Measurements from ENCODE around the gene ERC2.

Gene ERC2

DNA sequence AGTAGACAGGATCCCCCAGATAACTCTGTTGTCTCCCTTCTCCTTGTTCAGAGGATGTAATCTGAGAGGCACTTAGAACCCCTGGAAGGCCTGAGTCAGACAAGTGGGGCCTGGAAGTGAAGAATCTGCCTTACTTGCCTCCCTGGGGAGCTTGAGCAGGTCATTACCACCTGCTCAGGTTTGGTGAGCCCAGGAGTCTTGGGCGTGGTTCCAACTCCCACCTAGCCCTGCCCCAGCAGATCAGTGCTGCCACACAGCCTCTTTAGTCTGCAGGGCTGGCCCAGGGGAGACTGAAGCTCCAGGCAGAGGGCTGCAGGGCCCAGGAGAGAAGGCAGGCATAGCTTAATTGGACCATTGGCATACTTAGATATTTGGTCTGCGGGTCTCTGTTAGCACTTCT lies 230.0 kb downstream of the ERC2 start:
- no peak for DNase-seq

DNA sequence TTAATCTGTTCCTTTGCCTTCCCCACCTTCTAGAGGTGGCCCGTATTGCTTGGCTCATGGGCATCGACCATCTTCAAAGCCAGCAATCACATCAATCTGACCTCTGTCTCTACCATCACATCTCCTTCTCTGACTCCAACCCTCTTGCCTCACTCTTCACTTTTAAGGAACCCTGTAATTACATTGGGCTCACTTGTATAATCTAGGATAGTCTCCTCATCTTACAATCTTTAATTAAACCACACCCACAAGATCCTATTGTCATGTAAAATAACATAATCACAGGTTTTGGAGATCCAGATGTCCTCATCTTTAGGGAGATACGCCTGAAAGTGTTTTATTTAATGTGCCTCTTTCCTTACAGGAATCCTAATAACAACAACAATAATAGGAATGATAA lies 234.5 kb downstream of the ERC2 start:
- DNase-seq, result no peak

DNA sequence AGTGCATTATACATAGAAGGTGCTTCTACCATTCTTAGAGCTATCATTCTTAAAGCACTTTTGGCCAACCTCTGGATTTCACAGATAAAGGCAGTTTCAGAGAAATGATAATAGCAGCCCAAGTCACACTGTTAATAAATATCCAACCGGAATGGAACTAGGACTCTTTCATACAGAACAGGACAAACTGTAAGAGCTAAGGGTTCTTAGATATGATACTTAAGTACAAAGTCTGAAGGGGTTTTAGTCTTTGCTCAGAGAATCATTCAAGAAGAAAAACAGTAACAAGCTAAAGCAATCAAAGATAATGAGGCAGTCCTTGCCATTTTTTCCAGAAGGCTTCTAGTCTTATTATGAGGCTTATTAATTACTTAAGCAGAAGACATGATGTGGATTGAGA lies 239.0 kb downstream of the ERC2 start:
- DNase-seq, result no peak

DNA sequence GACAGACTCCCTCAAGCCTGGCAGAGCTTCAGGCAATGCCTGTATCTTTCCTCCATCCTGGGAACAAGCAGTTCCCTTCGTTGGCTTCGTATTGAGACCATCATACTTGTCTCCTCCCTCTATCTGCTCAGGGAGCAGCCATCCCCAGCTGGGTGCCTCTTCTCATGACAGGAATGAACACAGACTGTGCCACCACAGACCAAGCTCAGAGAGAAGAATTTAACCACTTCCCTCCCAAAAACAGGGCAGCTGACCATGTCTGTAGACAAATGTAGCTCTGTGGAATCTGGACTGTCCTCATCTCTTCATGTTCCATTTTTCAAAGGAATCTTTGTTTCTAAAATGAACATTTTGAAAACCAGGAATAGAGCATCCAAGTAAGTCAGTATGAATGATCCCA lies 245.4 kb downstream of the ERC2 start:
- DNase-seq, result no peak

DNA sequence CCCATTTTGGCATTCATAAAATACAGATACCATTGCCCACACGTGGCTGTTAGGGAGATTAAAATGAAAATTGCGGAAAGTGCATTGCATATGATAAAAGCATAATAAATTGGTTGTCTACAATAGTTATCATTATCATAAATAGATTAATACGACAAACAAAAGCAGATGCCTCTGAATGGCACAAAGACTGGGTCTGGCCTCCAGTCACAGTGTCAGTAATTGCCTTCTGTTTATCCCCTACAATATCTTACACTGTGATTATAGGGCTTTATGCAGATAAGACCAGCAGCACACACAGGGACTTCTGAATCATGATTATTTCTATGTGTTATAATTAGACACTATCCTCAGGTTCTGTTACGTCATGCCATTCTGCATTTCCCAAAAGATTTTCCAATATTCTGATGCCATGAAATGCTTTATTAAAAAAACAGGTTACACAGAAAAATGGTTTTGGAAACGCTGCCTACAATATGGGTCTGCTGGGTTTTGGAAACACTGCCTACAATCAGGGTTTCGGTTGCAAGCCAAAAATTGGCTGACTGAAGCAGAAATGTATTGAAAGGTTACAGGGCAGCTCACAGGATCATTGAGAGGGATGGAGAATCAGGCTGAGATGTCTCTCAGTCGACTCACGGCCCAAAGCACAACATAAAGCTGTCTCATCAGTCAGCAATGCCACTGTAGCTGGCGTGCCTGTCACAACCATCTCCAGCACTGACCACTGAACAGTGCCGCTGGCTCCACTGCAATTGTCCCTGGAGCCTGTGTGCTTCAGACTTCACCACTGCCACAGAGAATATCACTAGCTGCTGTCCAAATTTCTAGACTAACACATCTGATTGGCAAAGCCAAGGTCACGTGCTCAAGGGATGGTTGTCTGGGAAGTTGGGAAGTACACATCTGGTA lies 248.1 kb downstream of the ERC2 start:
- DNase-seq, result no peak

DNA sequence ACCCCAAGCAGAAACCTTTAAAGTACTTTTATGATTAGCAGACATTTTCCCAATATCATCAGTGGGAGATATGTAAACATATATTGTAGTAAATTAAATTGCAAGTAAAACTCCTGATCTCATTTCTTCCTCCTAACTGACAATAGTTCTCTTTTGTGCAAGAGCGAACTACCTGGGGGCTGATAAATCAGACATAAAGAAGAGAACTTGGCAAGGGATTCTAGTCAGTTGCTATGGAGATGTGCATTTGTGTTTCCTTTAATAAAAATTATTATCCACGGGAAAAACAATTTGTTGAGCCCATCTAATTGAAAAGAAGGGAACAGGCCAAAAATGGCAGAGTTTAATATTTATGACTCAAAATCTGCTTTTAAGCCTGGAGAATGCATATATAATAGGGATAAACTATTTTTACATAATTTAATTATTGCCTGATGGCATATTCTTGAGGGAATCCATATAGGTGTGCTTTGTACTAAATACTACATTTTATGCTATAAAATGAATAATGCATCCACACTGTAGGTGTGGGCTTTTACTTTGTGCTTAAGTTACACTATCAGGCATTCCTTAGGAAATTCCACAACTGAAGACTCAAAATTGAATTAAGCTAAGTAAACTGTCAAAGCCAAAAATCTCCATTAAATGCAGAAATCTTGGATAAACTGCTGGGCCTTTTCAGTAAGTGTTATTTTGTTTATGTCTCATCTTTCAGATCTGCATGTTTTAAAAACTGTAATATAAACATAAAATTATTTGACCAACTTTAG lies 258.1 kb downstream of the ERC2 start:
- DNase-seq, result no peak

DNA sequence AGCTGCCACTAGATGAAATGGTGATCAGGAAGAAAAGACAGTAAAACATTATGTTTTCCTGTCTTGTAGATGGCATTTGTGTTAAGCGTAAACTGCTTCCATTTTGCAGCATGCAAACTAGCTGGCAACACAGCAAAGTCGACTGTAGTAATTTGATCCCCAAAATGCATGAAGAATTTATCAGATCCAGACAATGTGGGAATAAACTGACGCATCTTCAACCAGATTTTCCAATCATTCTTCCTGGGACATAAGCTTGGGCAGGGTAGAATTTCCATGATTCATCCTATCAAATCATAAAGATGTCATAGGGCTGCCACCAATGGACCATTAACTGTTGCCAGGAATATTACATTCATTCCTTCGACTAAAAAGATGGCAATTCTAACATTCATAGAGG lies 260.3 kb downstream of the ERC2 start:
- DNase-seq, result no peak

DNA sequence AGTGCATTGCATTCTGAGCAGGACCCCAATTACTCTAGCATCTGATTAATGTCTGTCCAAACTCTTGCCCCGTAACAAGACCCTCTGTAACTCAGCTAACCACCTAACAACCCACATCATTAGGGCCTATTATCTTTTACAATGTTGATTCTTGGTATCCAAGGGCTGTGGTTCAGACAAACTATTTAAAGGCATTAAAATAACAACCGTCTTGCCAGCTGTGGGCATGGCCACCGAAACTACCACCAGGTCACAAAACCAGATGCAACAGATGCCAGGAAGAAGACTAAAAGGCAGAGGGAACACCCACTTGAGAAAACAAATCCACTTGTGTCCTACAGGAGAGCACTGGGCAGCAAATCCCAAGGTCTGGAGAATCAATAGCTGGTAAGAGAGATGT lies 262.9 kb downstream of the ERC2 start:
- no peak for DNase-seq

DNA sequence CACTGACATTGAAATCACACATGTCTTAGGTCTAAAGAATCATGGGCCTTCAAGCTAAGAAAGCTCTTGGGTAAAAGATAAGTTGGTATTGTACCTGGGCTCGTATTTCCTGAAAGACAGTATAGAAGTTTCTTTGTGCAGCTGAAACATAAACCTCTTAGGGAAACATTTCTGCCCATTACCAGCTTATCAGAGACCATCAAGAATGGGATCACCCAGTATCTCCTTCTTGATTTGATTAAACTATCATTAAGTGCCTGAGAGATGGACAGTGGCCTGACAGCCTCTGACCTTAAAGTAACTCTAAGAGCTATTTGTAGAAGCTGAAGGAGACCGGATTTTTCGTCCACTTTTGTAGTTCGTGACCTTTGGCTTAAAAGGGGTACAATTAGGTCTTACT lies 265.3 kb downstream of the ERC2 start:
- DNase-seq, result no peak

DNA sequence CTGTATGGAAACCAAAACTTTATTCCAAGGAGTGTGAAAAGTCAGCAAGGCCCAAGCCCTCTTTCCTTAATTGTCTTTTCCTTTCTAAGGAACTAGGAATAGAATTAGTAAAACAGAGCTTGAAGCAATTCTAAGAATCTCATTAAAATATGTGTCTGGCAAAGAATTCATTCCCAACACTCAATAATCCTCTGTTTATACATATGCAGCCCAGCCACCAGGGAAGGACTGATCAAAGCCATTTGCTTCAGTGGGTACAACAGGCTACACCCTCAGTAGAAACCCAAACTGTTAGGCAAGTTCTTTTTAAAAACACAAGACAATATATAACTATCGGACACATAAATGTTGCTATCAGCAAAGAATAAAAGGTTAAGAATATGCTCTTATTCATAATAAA lies 266.9 kb downstream of the ERC2 start:
- DNase-seq, result no peak

DNA sequence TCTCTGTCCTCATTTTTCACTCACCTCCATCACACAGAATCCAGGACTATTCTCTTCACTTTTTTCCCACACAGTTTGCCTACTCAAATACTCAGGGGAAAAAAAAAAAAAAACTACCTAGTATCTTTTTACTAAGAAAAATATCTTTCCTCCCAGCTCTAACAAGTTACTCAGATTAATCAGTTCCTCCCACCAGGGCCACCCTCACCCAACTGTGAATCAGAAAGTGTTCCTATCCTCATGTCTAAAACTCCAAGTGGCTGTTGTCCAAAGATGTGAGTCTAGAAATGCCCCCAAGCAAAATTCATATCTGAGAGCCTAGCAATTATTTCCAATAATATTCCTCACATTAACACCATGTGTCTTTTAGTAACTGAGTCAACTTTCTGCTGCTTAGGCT lies 268.0 kb downstream of the ERC2 start:
- no peak for DNase-seq

DNA sequence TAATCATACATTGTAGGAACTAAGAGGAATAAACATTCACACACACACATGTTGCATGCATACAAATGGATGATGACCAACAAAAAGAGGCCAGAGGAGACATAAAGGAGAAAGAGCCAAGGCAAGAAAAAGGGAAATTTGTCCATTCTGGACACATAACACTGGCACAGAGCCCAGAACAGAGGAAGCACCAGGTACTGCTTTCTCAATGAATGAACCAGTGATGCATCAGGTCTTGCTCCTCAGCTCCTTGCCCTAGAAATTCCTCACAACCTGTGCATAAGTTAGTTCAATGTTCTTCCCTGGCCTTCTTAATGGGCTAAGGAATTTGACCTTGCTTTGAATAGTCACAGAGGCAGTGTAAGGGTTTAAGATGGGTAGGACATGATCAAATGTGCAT lies 270.3 kb downstream of the ERC2 start:
- no peak for DNase-seq

DNA sequence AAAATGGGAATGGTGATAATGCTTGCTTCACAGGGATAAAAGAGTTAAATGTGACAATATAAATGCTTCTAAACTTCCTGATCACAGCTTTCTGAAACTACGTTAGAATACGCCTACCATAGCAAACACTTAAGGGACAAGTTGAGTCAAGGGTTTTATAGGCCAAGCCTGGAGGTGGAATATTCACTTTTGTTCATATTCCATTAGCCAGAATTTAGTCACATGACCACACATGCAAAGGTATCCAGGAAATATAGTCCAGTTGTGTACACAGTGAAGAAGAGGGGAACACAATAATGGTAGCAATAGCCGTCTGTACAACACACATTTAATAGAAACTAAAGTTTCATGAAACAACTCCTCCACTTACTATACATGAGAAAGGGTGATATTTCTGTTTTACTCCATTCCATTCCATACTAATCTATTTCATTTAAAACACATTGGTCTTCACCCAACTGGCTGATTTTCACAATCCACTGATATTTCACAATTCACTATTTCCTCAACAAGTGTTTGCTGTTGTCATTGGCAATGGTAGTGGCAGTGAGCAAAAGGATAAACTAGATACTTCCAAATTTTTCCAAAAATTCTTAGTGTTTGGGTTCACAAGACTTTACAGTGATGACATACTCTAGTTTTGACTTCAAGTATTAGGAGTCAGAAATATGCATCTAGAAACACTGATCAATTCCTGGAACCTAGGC lies 270.9 kb downstream of the ERC2 start:
- DNase-seq, result no peak

DNA sequence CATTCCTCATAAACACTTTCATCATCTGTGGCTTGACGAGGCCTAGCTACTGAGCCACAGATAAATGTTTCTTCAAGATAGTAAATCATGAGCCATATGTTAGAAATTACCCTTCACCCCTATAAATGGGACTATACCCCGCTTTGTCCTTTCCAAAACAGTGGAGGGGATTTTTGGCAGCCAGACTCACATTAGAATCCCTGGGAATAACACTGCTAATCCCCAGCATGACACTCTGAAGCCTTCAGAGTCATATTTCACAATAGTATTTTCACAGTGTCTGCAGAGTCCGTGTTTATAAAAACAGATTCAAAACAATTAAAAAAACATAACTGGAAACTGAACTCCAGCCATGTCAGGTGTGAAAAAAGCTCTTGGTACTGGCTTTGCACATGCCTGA lies 271.6 kb downstream of the ERC2 start:
- DNase-seq, result no peak

DNA sequence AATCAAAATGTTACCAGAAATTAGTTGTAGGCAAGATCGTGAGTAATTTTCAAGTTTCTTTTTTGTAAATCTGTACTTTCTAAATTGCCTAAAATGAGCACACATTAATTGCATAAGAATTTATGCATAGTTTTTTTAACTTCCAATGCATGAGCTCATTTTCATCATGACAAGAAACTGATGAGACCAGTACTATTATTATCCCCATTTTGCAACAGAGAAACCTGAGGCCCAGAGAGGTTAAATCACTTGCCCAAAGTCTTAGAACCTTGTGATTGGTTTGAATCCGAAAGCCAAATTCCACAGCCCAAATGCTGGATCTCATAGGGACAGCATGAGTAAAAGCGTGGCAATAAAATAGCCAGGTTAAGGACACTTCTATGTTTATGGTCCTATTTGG lies 274.7 kb downstream of the ERC2 start:
- DNase-seq, result no peak

DNA sequence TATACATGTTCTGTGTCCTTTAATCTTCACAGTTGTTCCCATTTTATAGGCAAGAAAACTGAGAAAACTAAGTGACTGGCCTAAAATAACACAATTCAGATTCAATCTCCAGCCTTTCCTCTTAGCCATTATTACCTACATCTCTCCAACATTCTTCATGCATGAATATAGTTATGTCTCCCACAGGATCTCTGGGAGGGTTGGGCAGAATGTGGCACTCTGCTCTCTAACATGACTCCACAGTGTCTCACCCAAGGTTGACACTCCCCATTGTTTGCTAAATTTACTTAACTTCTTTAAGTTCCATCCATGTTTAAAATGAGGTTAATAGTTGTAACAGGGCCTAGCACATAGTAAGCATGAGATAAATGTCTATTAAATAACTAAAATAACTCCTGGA lies 276.3 kb downstream of the ERC2 start:
- no peak for DNase-seq

DNA sequence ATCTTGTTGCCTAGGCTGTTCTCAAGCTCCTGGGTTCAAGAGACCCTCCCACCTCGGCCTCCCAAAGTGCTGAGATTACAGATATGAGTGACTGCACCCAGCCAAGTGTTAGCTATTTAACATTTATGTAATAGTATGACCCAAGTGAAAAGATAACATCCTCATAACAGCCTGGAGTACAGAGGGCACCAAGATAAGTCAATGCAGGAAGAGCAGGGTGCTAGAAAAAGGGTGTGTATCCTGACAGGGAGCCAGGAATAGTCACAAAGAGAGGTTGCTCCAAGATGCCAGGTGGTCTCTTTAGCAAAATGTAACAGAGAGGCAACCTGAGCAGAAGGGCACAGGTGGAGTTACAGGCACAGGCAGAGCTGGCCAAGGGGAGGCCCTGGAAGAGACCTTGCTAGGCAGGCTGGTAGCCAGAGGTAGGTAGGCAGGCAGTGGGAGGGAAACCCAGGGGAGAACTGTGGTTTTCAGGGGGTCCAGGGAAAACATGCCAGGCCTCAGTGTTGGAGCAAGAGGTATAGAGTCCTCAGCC lies 277.4 kb downstream of the ERC2 start:
- DNase-seq, result no peak

DNA sequence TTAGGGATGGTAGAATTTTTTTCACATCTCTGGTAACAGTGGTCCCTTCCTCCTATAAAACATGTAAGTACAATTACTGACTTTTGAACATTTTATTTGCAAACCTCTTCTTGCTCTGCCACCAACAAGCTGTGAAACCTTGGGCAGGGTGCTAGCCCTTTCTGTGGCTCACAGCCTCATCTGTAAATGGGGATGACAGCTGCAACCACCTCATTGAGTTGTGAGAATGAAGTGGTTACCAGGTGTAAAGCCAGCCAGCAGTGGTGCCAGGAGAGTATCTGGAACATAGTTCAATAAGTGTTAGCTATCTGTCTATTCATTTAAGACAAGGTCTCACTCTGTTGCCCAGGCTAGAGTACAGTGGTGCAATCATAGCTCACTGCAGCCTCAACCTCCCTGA lies 278.1 kb downstream of the ERC2 start:
- DNase-seq, result no peak

DNA sequence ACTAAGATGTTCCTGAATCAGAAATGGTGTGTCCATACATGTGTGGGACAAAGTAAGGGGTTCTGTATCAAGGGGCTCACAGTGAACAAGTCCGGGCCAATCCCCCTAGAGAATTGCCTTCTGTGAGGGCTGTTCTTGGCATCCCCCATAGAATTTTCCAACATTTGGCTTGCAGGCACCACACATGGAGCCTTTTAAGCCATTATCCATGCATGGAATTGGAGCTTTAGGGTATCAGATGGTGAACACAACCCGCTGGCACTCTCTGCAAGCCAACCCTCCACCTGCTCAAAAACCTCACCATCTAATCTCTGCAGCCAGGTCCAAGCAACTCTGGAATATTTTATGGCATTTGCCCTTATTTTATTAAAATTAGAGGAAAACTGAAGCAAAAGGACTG lies 278.7 kb downstream of the ERC2 start:
- DNase-seq, result no peak

DNA sequence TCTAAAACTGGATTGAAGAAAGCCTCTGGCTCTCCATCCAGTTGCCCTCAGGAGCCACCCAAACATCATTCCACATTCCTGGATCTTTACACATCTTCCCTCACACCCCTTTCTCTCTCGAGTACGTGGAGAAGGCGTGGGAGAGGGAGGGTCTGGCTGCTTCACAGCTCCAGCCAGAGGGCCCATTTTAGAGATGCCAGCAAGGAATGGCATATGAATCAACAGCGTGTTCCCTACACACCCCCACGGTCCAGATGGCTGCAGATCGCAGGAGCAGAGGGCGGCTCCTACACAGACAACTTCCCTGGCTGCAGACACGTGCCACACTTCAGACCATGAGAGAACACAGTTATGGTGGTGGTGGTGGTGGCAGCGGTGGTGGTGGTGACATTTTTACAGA lies 280.1 kb downstream of the ERC2 start:
- DNase-seq, result no peak

DNA sequence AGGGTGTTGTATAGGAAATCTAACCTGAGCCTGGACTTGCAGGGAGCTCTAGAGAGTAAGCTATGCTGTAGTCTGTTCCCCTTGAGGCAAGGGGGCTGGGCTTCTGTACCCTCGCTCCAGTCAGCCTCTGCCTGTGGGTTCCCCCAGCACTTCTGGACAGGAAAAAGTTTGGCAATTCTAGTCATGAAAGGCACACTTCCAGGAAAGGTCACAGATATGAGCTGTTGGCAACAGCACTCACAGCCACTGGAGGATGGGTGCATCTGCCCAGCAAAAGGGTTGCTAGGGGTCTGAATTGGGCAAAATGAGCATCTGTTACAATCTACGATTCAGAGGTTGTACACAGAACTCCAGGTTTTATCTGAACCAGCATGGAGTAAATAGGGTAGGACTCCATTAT lies 281.2 kb downstream of the ERC2 start:
- DNase-seq, result no peak

DNA sequence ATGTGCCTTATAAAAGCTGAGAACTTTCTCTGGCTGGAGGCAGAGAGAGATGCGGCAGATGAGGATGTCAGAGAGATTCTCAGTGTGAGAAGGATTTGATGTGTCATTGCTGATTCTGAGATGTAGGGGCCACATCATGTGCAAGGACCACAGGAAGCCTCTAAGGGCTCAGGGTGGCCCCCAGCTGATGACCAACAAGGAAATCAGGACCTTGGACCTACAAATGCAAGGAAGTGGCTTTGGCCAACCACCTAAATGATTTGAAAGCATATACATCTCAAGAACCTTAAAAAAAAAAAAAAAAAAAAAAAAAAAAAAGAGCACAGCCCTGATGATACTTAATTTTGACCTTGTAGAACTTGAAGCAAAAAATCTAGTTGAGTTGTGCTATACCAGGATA lies 282.4 kb downstream of the ERC2 start:
- DNase-seq, result no peak

DNA sequence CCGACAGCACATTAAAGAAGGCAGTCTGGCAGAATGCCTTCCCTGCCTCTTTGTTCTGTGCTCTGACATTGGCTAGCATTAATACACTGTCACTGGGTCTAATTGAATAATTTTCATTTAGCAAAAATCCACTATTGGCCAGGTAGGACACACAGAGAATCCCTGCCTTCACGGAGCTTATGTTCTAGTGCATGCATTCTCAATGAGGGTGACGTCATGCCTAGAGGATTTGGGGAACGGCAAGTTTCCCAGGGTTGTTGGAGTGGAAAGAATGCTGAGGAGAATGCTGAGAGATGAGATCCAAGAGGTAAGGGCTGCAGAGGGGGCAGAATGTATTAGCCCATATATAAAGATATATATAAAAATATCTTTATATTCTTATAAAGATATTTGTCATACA lies 284.7 kb downstream of the ERC2 start:
- DNase-seq, result no peak

DNA sequence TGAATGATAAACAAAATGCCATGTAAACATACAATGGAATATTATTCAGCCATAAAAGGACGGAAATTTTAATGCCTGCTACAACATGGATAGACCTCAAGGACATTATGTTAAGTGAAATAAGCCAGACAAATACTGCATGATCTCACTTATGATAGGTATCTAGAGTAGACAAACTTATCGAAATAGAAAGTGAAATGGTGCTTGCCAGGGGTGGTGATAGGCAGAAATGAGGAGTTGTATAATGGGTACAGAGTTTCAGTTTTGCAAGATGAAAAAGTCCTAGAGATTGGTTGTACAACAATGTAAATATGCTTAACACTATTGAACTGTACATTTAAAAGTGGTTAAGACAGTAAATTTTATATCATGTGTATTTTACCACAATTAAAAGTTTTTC lies 287.8 kb downstream of the ERC2 start:
- no peak for DNase-seq

Data from activated naive CD4-positive, alpha-beta T cell treated with anti-CD3 and anti-CD28 coated beads, Interleukin-2, amount 50 U/mL, for 16 hours (primary cell).